HG03460 (cell line): ENCODE data around the gene SACM1L.
"Not testable (repeated sequence)": the region's sequence is repeated elsewhere in the genome, so short reads cannot be mapped to it uniquely, and the experiment has no call there.

Experiments used
- ATAC-seq: cut with Tn5 transposase; IDR thresholded peaks from one replicate; pipeline ENCODE4 v1.9.1; 2021; ENCODE audit not compliant: unreplicated experiment

The SACM1L gene

DNA sequence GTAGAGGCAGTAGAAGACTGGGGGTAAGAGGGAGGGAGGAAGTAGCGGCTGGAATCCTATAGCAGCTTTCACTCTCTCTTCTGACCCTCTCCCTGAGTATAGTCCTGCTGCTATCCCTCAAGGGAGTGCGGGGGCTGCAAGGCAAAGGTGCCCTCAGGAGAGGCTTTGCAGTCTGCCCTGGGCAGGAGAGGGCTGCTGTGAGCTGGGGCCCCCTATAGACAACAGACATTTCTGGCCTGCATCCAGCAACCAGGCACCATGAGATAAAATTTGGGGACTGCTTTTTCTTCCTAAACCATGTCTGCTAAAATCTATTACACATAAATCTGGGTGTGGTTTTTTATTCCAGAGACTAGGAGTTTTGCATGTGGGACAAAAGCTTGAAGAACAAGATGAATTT lies 48.0 kb downstream of the SACM1L start:
- ATAC-seq: no peak

DNA sequence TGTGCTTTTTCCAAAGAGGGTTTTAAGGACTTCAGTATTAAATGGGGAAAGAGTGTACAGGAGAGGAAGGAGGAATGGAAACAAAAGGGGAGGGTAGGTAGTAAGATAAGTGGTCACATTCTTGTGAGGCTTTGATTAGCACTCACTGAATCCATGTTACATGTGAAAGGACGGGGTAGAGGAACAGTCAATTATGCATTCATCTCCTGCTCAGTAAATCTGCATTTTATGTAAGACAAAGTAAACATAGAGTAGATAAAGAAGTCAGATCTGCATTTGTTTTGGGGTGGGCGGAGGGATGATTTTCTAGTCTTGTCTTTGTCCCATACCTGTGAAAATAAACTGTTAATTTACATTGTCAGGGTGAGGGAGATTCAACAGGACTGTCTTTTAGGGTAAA lies 50.8 kb downstream of the SACM1L start:
- ATAC-seq: no peak

DNA sequence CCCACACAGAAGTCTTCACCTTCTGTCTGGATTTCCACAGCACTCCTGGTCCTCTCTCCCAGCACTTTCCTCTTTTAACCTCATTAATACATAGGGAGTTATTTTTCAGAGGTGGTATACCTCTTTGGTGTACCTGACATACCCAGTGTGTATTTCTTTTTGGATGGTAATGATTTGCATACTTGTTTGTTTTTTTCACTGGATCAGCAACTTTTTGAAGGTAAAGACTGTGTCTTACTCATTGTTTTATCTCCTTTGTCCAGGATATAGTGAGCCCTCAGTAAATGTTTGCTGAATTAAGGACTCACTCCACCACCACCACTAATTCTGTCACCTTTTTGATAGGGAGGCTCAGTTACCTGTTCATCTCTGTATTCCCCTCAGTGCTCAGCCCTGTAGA lies 52.1 kb downstream of the SACM1L start:
- no peak for ATAC-seq

DNA sequence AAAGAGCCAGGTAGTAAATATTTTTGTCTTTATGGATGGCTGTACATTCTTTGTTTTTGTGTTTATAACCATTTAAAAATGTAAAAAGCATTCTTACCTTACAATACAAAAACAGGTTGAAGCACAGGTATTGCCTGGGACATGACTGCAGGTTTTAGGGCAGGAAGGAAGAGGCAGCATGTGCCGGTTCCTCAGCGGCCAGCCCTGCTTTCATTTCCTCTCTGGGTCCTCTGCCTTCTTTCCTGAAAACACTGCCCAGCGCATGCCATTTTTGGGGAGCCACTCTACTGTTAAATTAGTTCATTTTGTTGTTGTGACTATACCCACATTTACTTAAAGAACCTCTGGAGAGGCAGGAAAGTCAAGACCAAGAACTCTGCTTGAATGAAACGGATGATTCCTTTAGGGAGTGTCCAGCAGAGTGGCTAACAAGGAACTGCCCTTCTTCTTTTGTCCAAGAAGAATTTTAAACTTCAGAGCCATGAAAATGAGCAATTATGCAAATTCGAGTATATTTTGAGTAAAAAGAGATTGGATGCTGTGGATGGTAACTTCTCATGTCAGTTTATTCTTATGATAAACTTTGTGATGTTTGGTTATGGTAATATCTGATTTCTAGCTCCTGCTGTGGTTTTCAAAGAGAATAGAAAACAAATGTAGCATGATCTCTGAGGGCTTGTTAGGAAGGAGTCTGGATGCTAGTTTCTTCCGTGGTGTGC lies 52.7 kb downstream of the SACM1L start:
- ATAC-seq: no peak

DNA sequence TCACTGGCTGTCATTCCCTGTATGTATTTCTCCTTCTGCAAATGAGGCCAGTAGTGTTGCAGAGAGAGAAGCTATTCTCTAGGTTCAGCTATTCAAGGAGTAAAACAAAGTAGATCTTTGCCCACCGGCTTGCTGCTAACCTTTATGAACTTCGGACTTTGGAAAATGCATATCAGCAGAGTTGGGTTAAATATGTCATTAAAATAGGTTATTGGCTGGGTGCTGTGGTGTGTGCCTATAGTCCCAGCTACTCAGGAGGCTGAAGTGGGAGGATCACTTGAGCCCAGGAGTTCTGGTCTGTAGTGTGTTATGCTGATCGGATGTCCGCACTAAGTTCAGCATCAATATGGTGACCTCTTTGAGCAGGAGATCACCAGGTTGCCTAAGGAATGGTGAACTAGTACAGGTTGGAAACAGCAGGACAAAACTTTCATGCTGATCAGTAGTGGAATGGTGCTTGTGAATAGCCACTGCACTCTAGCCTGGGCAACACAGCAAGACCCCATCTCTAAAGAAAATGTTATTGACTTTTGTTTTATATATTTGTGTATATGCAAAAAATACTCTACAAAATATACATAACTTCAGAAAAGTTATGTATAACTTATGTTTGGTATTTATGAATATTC lies 53.4 kb downstream of the SACM1L start:
- ATAC-seq: no peak

DNA sequence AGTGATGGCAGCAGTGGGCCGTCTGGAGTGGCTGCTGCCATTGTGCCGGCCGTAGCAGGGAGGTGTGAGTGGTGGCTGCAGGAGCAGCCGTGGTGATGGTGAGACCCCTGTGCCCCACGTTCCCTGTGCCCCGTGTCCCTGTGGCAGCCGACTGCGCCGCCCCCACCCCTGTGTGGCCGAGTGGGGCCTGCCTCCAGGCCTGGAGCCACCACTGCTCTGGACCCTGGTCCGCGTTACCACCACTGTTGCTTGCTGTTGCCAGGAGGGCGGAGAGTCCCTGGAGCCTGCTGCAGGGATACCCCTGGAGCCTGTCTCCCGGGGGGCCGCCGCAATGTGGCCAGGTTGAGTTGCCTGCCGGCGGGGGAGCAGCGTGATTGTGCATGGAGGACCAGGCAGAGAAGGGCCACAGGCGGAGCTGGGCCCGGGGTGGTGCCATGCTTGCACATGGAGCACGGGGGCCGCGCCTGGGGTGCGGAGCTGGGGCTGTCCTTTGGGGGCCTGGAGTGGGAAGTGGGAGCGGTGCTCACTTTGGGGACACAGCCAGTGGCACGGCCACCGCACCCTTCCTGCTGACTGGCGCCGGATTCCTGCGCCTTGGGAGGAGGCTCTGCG lies 57.1 kb downstream of the SACM1L start:
- ATAC-seq: no peak

DNA sequence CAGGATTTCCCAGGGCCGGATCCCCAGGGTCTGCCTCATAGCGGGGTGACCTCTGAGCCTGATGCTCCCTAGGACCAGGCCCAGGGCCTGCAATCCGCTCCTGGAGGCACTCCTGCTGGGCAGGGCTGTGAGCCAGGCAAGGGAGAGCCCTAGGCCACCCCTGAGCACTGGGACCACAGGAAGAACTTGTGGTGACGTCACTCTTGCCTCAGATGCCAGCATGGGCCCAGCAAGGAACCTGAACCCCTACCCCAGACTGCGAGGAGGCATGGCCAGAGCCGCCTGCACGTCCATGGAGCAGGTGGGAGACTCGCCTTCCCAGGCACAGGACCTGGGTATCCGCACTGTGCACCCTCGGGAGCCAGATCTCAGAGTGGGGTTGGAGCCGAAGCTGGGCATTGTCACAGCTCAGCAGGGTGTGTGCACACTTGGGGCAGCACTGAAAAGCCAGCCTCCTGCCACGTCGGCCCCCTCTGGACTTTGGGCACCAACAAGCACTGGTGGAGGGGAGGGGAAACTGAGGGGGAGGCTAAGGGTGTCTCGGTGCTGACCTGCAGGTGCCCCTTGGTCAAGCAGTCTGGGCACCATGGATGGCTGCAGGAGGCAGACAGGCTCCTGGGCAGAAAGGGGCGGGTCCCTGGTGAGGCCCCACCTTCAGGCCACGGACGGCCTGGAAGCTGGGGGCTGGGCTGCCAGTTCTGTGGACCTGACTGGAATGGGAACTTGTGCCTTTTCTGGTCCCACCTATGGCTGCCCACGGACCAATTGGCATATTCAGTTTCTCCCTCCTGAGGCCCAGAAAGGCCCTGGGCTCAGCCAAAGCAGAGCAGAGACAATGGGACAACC lies 57.8 kb downstream of the SACM1L start:
- no peak for ATAC-seq

DNA sequence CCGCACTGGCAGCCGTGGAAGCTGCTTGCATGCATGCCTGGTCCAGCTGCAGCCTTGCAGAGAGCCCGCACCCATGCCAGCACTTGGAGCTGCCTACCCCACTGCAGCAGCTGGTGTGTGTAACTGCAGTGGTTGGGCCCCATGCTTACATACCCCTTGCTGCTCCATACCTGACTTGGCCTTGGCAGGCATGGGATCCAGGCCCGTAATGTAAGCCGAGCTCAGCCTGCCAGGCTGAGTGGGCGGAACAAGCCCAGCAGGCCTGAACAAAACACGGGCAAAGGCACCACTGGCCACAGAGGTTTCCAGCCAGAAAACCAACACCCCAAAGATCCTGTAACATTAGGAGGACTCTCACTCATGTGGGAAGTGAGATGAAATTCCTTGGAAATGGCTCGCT lies 58.9 kb downstream of the SACM1L start:
- no peak for ATAC-seq

DNA sequence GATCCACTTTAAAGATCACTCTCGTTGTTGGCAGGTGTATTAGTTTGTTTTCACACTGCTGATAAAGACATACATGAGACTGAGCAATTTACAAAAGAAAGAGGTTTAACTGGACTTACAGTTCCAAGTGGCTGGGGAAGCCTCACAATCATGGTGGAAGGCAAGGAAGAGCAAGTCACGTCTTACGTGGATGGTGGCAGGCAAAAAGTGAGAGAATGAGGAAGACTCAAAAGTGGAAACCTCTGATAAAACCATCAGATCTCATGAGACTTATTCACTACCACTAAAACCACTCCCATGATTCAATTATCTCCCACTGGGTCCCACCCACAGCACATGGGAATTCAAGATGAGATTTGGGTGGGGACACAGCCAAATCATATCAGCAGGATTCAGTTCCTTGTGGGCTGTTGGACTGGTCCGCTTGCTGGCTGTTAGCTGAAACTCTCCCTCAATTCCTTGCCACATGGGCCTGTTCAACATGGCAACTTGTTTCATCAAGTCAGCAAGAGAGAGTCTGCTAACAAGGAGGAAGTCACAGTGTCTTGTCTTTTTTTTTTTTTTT lies 59.9 kb downstream of the SACM1L start:
- ATAC-seq: not testable (repeated sequence)

DNA sequence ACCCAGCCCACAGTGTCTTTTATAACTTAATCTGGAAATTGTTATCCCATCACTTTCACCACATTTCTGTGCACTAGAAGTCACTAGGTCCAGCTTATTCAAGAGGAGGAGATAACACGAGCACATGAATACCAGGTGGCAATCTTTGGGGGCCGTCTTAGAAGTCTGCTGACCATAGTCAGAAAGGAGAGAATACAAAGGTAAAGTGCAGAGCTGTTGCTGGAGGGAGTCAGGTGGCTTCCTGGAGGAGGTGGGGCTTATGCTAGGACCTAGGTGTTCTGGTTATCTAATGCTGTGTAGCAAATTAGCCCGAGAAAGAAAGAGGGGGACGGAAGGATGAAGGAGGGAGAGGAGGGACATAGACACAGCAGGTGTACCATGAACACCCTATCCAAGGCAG lies 60.7 kb downstream of the SACM1L start:
- ATAC-seq: no peak

DNA sequence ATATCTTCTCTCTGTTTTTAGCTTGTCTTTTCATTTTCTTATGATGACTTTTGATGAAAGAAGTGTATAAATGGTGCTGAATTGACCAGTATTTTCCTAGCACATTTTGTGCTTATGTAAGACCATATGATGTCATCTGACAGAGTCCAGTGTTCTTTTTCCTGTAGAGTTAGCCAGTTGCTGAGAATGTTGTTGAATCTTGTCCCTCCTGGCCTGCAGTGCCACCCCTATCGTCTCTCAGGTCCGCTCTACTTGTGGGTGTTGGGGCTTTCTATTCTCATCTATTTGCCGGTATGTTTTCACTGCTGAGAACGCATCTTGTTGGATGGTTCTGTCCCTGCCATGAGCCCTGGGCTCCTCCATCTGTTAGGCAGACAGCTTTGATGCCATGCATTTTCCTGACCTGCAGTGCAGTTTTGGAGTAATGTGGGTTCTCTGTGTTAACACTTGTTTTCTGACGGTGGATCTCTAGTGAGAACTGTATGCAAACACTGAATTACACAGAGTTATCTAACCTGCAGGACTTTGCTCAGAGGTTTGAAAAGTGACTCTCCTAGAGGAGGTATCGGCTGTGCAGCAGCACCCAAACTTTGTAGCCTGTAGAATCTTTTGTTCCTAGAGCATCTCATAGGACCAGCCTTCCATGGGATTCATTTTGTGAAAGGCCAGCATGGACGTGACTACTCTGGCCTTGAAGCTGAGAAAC lies 62.5 kb downstream of the SACM1L start:
- no peak for ATAC-seq

DNA sequence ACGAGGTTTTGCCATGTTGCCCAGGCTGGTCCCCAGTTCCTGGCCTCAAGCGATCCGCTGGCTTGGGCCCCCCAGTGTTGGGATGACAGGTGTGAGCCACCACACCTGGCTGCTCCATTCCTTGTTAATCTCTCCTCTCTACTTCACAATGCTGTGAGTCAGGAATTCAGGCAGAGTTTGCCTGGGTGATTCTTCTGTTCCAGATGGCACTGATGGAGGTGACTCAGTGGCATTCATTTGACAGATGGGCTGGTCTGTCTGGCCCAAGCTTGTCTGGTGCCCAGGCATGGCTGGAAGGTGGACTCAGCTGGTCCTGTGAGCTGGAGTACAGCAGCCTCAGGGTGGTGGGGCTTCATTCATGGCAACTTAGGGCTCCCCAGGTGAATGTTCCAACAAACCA lies 63.9 kb downstream of the SACM1L start:
- no peak for ATAC-seq

DNA sequence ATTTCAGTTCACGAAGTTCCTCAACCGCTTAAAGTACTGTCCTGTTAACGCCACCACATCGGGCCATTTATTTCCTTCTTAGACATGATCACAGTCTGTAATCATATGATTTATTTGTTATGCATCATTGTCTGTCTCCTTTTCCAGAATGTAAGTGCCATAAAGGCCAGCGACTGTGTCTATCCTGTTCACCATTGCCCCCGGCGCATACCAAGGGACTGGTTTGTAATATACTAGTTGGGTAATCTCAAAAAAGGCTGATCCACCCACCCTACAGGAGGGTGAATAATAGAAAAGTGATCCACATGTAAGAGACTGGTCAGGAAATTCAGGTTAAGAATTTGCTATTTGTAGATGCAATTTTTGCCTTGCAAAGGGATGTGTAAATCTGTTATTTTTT lies 65.3 kb downstream of the SACM1L start:
- no peak for ATAC-seq

DNA sequence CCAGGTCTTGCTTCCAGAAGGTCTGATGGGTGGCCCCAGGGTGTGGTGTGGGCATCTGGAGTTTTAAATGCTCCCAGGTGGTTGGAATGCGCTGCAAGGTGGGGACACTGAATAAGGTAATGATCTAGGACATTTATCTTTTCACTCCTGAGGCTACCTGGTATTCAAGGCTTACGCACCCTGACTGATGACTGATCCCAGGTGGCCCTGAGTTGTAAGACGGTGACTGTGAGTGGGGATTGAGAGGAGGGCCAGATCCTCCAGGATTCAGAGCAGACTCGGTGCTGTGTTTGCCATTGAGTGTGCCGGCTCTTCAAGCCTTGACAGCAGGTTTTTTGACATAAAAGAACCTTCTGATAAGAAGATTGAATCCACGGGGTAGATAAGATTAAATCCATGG lies 66.9 kb downstream of the SACM1L start:
- no peak for ATAC-seq

DNA sequence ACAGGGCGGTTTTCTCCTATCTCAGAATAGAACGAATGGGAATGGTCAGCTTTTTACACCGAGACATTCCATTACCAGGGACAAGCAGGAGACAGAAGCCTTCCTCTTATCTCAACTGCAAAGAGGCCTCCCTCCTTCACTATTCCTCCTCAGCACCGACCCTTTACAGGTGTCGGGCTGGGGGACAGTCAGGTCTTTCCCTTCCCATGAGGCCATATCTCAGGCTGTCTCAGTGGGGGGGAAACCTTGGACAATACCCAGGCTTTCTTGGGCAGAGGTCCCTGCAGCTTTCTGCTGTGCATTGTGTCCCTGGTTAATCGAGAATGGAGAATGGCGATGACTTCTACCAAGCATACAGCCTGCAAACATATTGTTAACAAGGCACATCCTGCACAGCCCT lies 67.9 kb downstream of the SACM1L start:
- ATAC-seq: not testable (repeated sequence)

DNA sequence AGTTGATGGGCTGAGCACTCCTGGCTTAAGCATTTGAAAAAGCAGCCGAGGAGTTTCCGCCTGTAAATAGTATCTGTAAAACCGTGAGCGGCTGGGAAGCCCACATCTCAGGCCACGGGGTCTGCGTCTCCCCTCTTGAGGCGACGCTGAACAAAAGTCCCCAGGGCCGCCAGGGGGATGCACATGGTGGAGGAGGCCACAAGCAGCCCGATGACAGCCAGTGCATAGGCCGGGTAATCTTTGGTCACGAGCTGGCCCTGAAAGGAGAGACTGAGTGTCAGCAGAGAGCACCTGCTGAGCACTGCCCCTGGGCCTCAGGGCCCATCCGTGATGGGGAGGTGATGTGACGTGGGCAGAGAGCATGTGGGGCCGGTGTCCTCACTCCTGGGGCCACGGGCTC lies 69.7 kb downstream of the SACM1L start:
- no peak for ATAC-seq

DNA sequence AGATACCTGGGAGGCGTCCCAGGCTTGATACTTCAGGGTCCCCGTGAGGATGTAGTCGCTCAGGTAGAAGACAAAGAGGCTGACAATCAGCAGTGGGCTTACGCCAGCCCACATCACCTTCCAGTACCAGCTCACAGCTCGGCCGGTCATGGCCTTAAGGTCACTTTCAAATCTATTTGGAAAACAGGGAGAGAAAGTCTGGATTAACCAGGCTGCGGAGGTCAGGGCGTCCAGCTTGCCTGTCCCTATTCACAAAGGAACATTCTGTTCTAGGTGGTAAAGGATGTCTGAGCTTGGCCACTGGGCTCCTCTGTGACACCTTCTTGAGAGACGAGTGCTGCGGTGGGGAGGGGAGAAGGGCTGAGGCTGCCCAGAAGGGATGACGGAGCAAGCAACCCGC lies 70.7 kb downstream of the SACM1L start:
- ATAC-seq: no peak

DNA sequence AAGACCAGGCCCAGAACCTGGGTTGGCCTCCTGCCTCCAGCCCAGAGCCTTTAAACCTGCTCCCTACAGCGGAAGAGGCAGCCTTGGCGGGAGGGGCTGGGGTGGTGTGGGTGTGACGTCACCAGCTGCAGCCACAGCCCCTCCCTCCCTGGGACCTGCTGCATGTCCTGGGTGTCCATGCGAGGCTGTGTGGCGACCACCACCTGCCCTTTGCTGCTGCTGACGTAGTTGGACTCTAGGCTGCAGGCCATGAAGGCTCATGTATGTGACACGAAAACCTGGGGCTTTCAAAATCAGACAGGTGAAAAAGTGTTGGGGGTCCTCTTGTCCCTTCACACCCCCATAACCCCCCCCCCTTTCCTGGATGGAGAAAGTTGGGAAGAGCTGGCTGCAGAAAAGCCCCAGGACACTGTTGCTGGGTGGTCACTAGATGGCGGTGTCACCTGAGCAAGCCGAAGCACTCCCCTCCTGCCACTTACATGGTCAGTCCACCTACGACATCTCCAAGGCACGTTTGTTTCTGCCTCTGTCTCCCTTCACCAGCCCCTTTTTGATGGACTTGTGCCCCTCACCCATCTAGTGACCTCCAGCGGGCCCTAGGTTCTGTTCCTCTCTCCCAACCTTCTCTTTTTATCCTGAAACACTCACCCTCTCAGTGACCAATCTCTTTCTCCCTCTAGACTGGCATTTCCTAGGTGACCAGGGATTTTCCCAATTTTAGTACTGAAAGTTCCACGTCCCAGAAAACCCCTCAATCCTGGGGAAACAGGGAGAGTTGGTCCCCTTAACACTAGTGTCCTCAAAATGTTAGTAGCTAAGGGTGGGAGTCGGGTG lies 71.9 kb downstream of the SACM1L start:
- ATAC-seq: no peak

DNA sequence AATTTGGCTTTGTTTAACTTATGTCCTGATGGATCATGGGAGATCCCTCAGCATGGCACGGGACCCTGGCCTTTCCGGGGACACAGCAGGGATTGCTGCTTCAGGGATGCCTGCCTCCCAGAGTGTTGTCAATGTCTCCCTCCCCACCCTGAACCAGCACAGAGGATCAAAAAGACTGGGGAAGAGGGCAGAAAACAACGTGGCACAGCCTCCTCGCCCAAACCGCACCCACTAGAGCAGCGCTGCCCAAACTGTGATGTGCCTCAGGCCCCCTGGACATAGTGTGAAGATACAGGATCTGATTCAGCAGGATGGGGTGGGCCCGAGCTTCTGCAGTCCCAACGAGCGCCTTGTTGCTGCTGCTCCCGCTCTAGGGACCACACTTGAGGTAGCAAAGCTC lies 72.6 kb downstream of the SACM1L start:
- ATAC-seq: no peak
